H1 (cell line): ENCODE data around the gene GPNMB. TPM values are rescaled to one million over a fixed set of nuclear protein-coding genes. Genes with fewer than 3 reads are reported as not detected.

Source experiments
- CTCF ChIA-PET: fragments of 300-600 bp; sonication (Branson Sonifier 250); formaldehyde crosslinking; loops from one replicate; lab custom pipeline; 2021; ENCODE audit not compliant: partially characterized antibody; lab: Charles Lee
- POLR2A ChIA-PET: fragments of 300-600 bp; sonication (Branson Sonifier 250); formaldehyde crosslinking; loops from one replicate; lab custom pipeline; 2021; ENCODE audit warnings: inconsistent platforms; ENCODE audit not compliant: partially characterized antibody; lab: Charles Lee
- DNase-seq, 2 experiments: peaks; one replicate each; pipeline versions ENCODE4 v3.0.0 to v3.0.0-alpha.2; 2010 to 2022; ENCODE audit warnings: low spot score in 2 of 2, low read depth in 1 of 2, mixed read lengths in 1 of 2
- FAIRE-seq: peaks from 2 replicates; lab custom pipeline; 2011; peaks lifted over from hg19 to GRCh38; lab: Jason Lieb, UNC
- H2AFZ ChIP-seq: 2 replicates; pipeline ENCODE4 v1.8.1; 2012; ENCODE audit warnings: low read length, inconsistent platforms
- H2AK5ac ChIP-seq: 2 replicates; pipeline ENCODE4 v1.6.1; 2013; ENCODE audit warnings: low read depth, low read length
- H2BK120ac ChIP-seq: replicated peaks from 2 replicates; pipeline ENCODE3; 2013; ENCODE audit warnings: low read depth, low read length, inconsistent platforms
- H2BK12ac ChIP-seq: 2 replicates; pipeline ENCODE4 v1.6.1; 2013; ENCODE audit warnings: low read depth, low read length
- H2BK15ac ChIP-seq: 2 replicates; pipeline ENCODE4 v1.6.1; 2013; ENCODE audit warnings: low read length
- H2BK20ac ChIP-seq: 2 replicates; pipeline ENCODE4 v1.6.1; 2013; ENCODE audit warnings: low read length
- H2BK5ac ChIP-seq: 2 replicates; pipeline ENCODE4 v1.6.1; 2013; ENCODE audit warnings: low read depth, low read length
- H3K14ac ChIP-seq: 2 replicates; pipeline ENCODE4 v1.6.1; 2013; ENCODE audit warnings: inconsistent platforms; ENCODE audit not compliant: insufficient read length
- H3K18ac ChIP-seq: 2 replicates; pipeline ENCODE4 v1.6.1; 2013; ENCODE audit warnings: low read length; ENCODE audit errors: extremely low read depth
- H3K23ac ChIP-seq: 2 replicates; pipeline ENCODE4 v1.6.1; 2013; ENCODE audit warnings: inconsistent platforms; ENCODE audit not compliant: insufficient read length
- H3K23me2 ChIP-seq: 2 replicates; pipeline ENCODE4 v1.6.1; 2013; ENCODE audit warnings: low read depth, low read length
- H3K27ac ChIP-seq: 2 replicates; pipeline ENCODE4 v1.6.1; 2011; ENCODE audit warnings: low read depth, low read length, inconsistent platforms
- H3K27me3 ChIP-seq, 4 experiments: replicated peaks in 1 of 4; 1 replicate in 1 of 4; 2 replicates in 3 of 4; pipeline versions ENCODE4 v1.6.1 to v1.8.1; 2011 to 2013; ENCODE audit warnings: low read length in 3 of 4, mild to moderate bottlenecking in 3 of 4, inconsistent platforms in 2 of 4, mixed read lengths in 2 of 4, moderate library complexity in 1 of 4; ENCODE audit not compliant: control insufficient read depth in 3 of 4, insufficient read depth in 3 of 4; ENCODE audit errors: extremely low read depth in 1 of 4
- H3K36me3 ChIP-seq, 4 experiments: 2 replicates each; pipeline versions ENCODE4 v1.6.1 to v1.8.1; 2011 to 2013; ENCODE audit warnings: mild to moderate bottlenecking in 4 of 4, low read length in 3 of 4, moderate library complexity in 2 of 4, control low read depth in 1 of 4, inconsistent platforms in 1 of 4; ENCODE audit not compliant: insufficient read depth in 4 of 4, control insufficient read depth in 2 of 4
- H3K4ac ChIP-seq: replicated peaks from 2 replicates; pipeline ENCODE3; 2013; ENCODE audit warnings: low read length, low read depth, mixed read lengths, inconsistent platforms; ENCODE audit not compliant: insufficient read length
- H3K4me1 ChIP-seq, 4 experiments: replicated peaks in 1 of 4; 1 replicate in 1 of 4; 2 replicates in 3 of 4; pipeline versions ENCODE4 v1.6.1 to v1.8.1; 2011 to 2013; ENCODE audit warnings: low read length in 3 of 4, inconsistent platforms in 2 of 4, mixed read lengths in 1 of 4; ENCODE audit not compliant: insufficient read depth in 4 of 4, control insufficient read depth in 3 of 4
- H3K4me2 ChIP-seq, 2 experiments: 2 replicates each; pipeline versions ENCODE4 v1.6.1 to v1.8.1; 2011 to 2013; ENCODE audit warnings: low read depth in 2 of 2, low read length in 2 of 2, control low read depth in 1 of 2, inconsistent platforms in 1 of 2, mild to moderate bottlenecking in 1 of 2; ENCODE audit not compliant: insufficient read depth in 1 of 2
- H3K4me3 ChIP-seq, 4 experiments: fragments of 200-600, 300-600 bp in 1 of 4; sonication (generic), shearing (Covaris generic), sonication (Bioruptor Twin) in 1 of 4; 2 replicates each; pipeline versions ENCODE4 v1.5.1 to v1.8.1; 2011 to 2016; ENCODE audit warnings: low read length in 4 of 4, low read depth in 3 of 4, control low read depth in 2 of 4, inconsistent platforms in 2 of 4, mild to moderate bottlenecking in 2 of 4, mixed read lengths in 1 of 4, moderate library complexity in 1 of 4; ENCODE audit not compliant: insufficient read depth in 2 of 4; ENCODE audit errors: extremely low read depth in 1 of 4
- H3K56ac ChIP-seq: replicated peaks from 2 replicates; pipeline ENCODE3; 2013; ENCODE audit warnings: low read depth, mild to moderate bottlenecking, mixed read lengths, low read length, inconsistent platforms; ENCODE audit not compliant: insufficient read length
- H3K79me1 ChIP-seq: 2 replicates; pipeline ENCODE4 v1.6.1; 2013; ENCODE audit warnings: low read depth, low read length, control low read depth
- H3K79me2 ChIP-seq, 2 experiments: 2 replicates each; pipeline versions ENCODE4 v1.6.1 to v1.8.1; 2012 to 2013; ENCODE audit warnings: low read length in 2 of 2, mild to moderate bottlenecking in 2 of 2, inconsistent platforms in 1 of 2; ENCODE audit not compliant: insufficient read depth in 2 of 2, control insufficient read depth in 1 of 2
- H3K9ac ChIP-seq, 4 experiments: replicated peaks in 1 of 4; 1 replicate in 1 of 4; 2 replicates in 3 of 4; pipeline versions ENCODE4 v1.6.1 to v1.8.1; 2011 to 2013; ENCODE audit warnings: low read depth in 3 of 4, low read length in 3 of 4, control low read depth in 2 of 4, mild to moderate bottlenecking in 2 of 4, moderate library complexity in 2 of 4, inconsistent platforms in 1 of 4; ENCODE audit errors: extremely low read depth in 1 of 4
- H3K9me3 ChIP-seq, 2 experiments: 2 replicates each; pipeline versions ENCODE4 v1.6.1 to v1.8.1; 2012 to 2013; ENCODE audit warnings: mild to moderate bottlenecking in 2 of 2, moderate library complexity in 2 of 2, control low read depth in 1 of 2, inconsistent platforms in 1 of 2, low read depth in 1 of 2, low read length in 1 of 2, mixed read lengths in 1 of 2; ENCODE audit not compliant: insufficient read depth in 2 of 2
- H4K20me1 ChIP-seq, 2 experiments: replicated peaks in 1 of 2; 2 replicates each; pipeline versions ENCODE3 to v1.8.1; 2011 to 2013; ENCODE audit warnings: inconsistent platforms in 2 of 2, low read length in 2 of 2, mild to moderate bottlenecking in 1 of 2; ENCODE audit not compliant: insufficient read depth in 2 of 2, control insufficient read depth in 1 of 2
- H4K5ac ChIP-seq: 2 replicates; pipeline ENCODE4 v1.6.1; 2013; ENCODE audit warnings: low read length, low read depth, mixed read lengths, inconsistent platforms; ENCODE audit not compliant: insufficient read length
- H4K8ac ChIP-seq: 2 replicates; pipeline ENCODE4 v1.8.0; 2013; ENCODE audit warnings: mild to moderate bottlenecking, moderate library complexity, low read length, inconsistent platforms; ENCODE audit not compliant: insufficient read depth; ENCODE audit errors: extremely low read depth
- H4K91ac ChIP-seq: replicated peaks from 2 replicates; pipeline ENCODE3; 2013; ENCODE audit warnings: low read length, mixed read lengths, inconsistent platforms; ENCODE audit not compliant: insufficient read length
- KDM4A ChIP-seq: IDR thresholded peaks from one replicate; pipeline ENCODE4 v1.7.1; 2012; ENCODE audit warnings: low read depth, mild to moderate bottlenecking, moderate library complexity, low read length, inconsistent platforms; ENCODE audit not compliant: severe bottlenecking
- WGBS, 2 experiments: shearing (Covaris generic) in 1 of 2; methylation state at CpG; one replicate each; pipeline versions ENCODE4 v1.1.6 to v1.1.7; 2013 to 2015; ENCODE audit warnings: low lambda C conversion rate in 2 of 2, mixed read lengths in 2 of 2, inconsistent platforms in 1 of 2, low coverage in 1 of 2, missing lambda C conversion rate in 1 of 2; ENCODE audit not compliant: insufficient replicate concordance in 2 of 2, insufficient coverage in 1 of 2, insufficient read length in 1 of 2; ENCODE audit errors: extremely low coverage in 1 of 2, missing lambda C conversion rate in 1 of 2; 5-methylcytosine and 5-hydroxymethylcytosine counted together
- polyA plus RNA-seq, 7 experiments: library from polyadenylated mRNA; depleted of rRNA in 3 of 7; stranded (reverse) in 5 of 7; unstranded in 2 of 7; fragments of >200 nt in 5 of 7; fragments of 200-250 nt in 2 of 7; gene quantifications; 1 replicate in 5 of 7; 2 replicates in 1 of 7; 4 replicates in 1 of 7; pipeline versions ENCODE4 v1.2.1 to v1.2.3, GENCODE V29; 2011 to 2013; ENCODE audit warnings: missing spikeins in 2 of 7, mixed read lengths in 2 of 7
- total RNA-seq: library from RNA; stranded (reverse); fragmentation: NEBNext Ultra II Directional; extraction: Animal tissue kit (Norgen Biotek cat#: 25700); gene quantifications from 2 replicates; pipeline ENCODE4 v1.2.1, GENCODE V29; 2021

GPNMB gene
- total and polyA plus RNA-seq, 2 of the 8 experiments (the other 6 are each of a cell fraction or from before 2014, with no cell fraction given): 1.1 to 1.4 TPM

- no peak overlapping the region for H3K4me3 ChIP-seq
- H3K79me2 ChIP-seq: no peaks in the 10 kb centered on the region
- H3K4ac ChIP-seq: no peak overlapping the region
- no peak overlapping the region for H2BK120ac ChIP-seq
- H3K9me3 ChIP-seq: no peaks in the 10 kb centered on the region
- ChIA-PET CTCF (no interaction called here), POLR2A (no interaction called here)
- H3K27ac ChIP-seq: no peak overlapping the region
- no peak overlapping the region for H2AK5ac ChIP-seq
- H3K4me2 ChIP-seq: no peak overlapping the region
- H3K18ac ChIP-seq: no peak overlapping the region
- no peaks in the 10 kb centered on the region for H3K79me1 ChIP-seq
- H2BK12ac ChIP-seq: no peak overlapping the region
- H4K8ac ChIP-seq: no peak overlapping the region
- no peak overlapping the region for H2BK15ac ChIP-seq
- no peaks in the 10 kb centered on the region for H4K20me1 ChIP-seq
- no peak overlapping the region for H4K5ac ChIP-seq
- no peak overlapping the region for H3K14ac ChIP-seq
- H2BK20ac ChIP-seq: no peak overlapping the region
- H3K27me3 ChIP-seq: no peaks in the 10 kb centered on the region; a peak in 2 of 7 replicates
- no peak overlapping the region for H2BK5ac ChIP-seq
- DNase-seq (no peak), FAIRE-seq (no peak)
- H4K91ac ChIP-seq: no peak overlapping the region
- H2AFZ ChIP-seq: no peak overlapping the region
- H3K4me1 ChIP-seq: no peaks in the 10 kb centered on the region; a peak in 1 of 7 replicates
- H3K36me3 ChIP-seq: no peaks in the 10 kb centered on the region
- 82% methylated on average over 4 of the region's 4 CpGs; no CpG with 5 or more reads in 1 of the 2 experiments for WGBS, 2 experiments
- no peaks in the 10 kb centered on the region for H3K23me2 ChIP-seq
- no peak overlapping the region for H3K56ac ChIP-seq
- no peak overlapping the region for H3K9ac ChIP-seq
- no peak overlapping the region for H3K23ac ChIP-seq
- no peak for TF ChIP-seq KDM4A
Observed at GRCh38 chr7:23208316-23208715, 38.3 kb upstream of the GPNMB start.
